Measurements from ENCODE around the gene SWT1.
"Not testable (repeated sequence)": the region's sequence is repeated elsewhere in the genome, so short reads cannot be mapped to it uniquely, and the experiment has no call there.

Gene SWT1

GRCh38 chr1:185209357-185209756, 52.4 kb downstream of the SWT1 start:
- not testable (repeated sequence) for H3K9ac ChIP-seq (ENCODE audit: low read depth, low read length); H3K4me1 ChIP-seq (ENCODE audit: insufficient read depth, low read length); H3K9me3 ChIP-seq (ENCODE audit: control insufficient read depth, insufficient read depth, low read length); H3K36me3 ChIP-seq (ENCODE audit: insufficient read depth, low read length)

DNA sequence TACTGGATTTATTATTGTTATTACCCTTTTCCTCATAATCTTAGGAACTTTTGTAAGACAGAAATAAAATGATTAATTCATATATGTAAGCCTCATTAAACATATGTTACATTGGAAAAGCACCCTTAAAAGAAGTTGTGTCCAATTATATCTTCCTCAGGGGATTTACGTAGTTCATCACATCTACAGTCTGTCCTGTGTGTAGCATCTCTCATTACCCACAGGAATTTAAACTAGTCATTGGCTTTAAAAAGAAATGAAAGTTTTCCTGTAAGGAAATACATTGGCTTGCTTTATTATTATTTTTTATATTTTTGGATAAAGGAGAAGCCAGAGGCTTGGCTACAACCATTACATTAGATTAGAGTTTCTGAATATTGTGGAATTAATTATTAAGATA, 56.1 kb downstream of the SWT1 start:
- Histone ChIP-seq H3K4me1 (ENCODE audit: insufficient read depth, low read length) (no peaks in the 10 kb centered on the region), H3K36me3 (ENCODE audit: insufficient read depth, low read length) (no peaks in the 10 kb centered on the region), H3K9ac (ENCODE audit: low read depth, low read length) (no peak overlapping the region), H3K9me3 (ENCODE audit: control insufficient read depth, insufficient read depth, low read length) (no peaks in the 10 kb centered on the region)

DNA sequence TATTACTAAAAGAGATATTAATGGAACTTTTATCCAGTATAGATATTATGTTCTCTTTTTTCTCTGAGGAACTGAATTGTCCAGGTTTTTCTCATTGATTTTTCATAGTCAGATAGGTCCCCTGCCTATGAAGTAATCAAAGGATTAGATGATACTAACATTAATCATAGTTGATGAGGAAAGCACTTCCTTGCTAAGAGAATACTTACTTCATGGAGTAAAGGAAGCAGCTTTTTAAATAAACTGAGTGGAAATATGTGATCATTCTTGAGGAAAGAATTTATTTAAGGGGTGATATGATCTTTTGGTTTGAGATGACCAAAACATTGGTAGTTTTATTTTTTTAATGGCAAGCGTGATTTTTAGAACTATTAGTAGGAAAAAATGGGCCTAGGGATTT, 58.9 kb downstream of the SWT1 start:
- H3K9me3 ChIP-seq (ENCODE audit: control insufficient read depth, insufficient read depth, low read length) = no peaks in the 10 kb centered on the region
- H3K9ac ChIP-seq (ENCODE audit: low read depth, low read length) = no peak overlapping the region
- no peaks in the 10 kb centered on the region for H3K4me1 ChIP-seq (ENCODE audit: insufficient read depth, low read length)
- no peaks in the 10 kb centered on the region for H3K36me3 ChIP-seq (ENCODE audit: insufficient read depth, low read length)

DNA sequence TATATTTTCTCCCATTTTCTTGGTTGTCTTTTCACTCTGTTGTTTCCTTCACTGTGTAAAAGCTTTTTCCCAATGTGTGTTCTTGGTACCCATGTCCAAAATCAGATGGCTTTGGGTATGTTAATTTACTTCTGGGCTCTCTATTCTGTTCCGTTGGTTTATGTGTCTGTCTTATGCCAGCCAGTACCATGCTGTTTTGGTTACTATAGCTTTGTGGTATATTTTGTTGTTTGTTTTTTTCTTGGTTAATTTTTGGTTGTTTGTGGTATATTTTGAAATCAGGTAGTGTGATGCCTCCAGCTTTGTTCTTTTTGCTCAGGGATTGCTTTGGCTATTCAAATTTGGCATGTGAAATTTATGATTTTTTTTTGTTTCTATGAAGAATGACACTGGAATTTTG, 67.2 kb downstream of the SWT1 start:
- Histone ChIP-seq H3K4me1 (ENCODE audit: insufficient read depth, low read length) (no peaks in the 10 kb centered on the region), H3K9me3 (ENCODE audit: control insufficient read depth, insufficient read depth, low read length) (no peaks in the 10 kb centered on the region), H3K36me3 (ENCODE audit: insufficient read depth, low read length) (no peaks in the 10 kb centered on the region), H3K9ac (ENCODE audit: low read depth, low read length) (no peak overlapping the region)

DNA sequence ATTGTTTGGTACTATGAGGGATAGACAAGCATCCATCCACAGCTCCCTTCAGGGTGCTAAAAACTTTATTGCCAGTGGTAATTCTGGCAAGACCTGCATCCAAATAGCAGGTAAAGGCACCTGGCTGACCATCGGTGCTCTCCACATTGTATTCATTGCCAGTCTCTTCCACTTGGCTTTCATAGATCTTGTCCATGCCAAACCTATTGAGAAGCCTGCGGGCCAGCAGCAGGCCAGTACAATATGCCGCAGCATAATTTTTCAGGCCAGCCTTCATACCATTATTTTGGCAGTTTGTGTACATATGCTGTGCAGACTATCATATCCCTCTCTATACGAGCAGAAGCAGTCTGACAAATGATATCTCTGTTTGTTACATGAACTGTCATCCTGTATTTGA, 70.2 kb downstream of the SWT1 start:
- Histone ChIP-seq H3K9ac (ENCODE audit: low read depth, low read length) (no peak overlapping the region), H3K9me3 (ENCODE audit: control insufficient read depth, insufficient read depth, low read length) (no peaks in the 10 kb centered on the region), H3K4me1 (ENCODE audit: insufficient read depth, low read length) (no peaks in the 10 kb centered on the region), H3K36me3 (ENCODE audit: insufficient read depth, low read length) (no peaks in the 10 kb centered on the region)

GRCh38 chr1:185228979-185229378, 72.0 kb downstream of the SWT1 start:
- no peaks in the 10 kb centered on the region for H3K36me3 ChIP-seq (ENCODE audit: insufficient read depth, low read length)
- H3K9me3 ChIP-seq (ENCODE audit: control insufficient read depth, insufficient read depth, low read length) = no peaks in the 10 kb centered on the region
- no peaks in the 10 kb centered on the region for H3K4me1 ChIP-seq (ENCODE audit: insufficient read depth, low read length)
- H3K9ac ChIP-seq (ENCODE audit: low read depth, low read length) = no peak overlapping the region

- Histone ChIP-seq H3K9me3 (ENCODE audit: control insufficient read depth, insufficient read depth, low read length) (no peaks in the 10 kb centered on the region), H3K9ac (ENCODE audit: low read depth, low read length) (no peak overlapping the region), H3K36me3 (ENCODE audit: insufficient read depth, low read length) (no peaks in the 10 kb centered on the region), H3K4me1 (ENCODE audit: insufficient read depth, low read length) (no peaks in the 10 kb centered on the region)
Measured at GRCh38 chr1:185229981-185230380, 73.0 kb downstream of the SWT1 start.

DNA sequence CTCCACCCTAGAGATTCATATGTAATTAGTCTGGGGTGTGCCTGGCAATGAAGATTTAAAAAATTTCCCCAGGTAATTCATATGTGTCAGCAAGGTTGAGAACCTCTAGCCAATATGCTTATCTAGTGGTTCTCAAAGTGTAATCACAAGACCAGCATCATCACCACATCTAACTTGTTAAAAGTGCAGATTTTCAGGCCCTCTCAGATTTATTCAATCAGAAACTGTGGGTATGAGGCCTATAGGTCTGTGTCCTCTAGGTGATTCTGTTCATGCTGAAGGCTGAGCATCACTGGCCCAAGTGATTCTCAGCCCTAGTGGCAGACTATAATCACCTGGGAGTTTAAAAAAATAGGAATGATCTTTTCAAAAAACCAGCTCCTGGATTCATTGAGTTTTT, 75.9 kb downstream of the SWT1 start:
- no peak overlapping the region for H3K9ac ChIP-seq (ENCODE audit: low read depth, low read length)
- H3K4me1 ChIP-seq (ENCODE audit: insufficient read depth, low read length) = no peaks in the 10 kb centered on the region
- H3K36me3 ChIP-seq (ENCODE audit: insufficient read depth, low read length) = no peaks in the 10 kb centered on the region
- H3K9me3 ChIP-seq (ENCODE audit: control insufficient read depth, insufficient read depth, low read length) = no peaks in the 10 kb centered on the region

DNA sequence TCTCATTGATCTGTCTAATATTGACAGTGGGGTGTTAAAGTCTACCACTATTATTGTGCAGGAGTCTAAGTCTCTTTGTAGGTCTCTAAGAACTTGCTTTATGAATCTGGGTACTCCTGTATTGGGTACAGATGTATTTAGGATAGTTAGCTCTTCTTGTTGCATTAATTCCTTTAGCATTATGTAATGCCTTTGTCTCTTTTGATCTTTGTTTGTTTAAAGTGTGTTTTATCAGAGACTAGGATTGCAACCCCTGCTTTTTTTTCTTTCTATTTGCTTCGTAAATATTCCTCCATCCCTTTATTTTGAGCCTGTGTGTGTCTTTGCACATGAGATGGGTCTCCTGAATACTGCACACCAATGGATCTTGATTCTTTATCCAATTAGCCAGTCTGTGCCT, 77.2 kb downstream of the SWT1 start:
- H3K9ac ChIP-seq (ENCODE audit: low read depth, low read length); H3K4me1 ChIP-seq (ENCODE audit: insufficient read depth, low read length); H3K9me3 ChIP-seq (ENCODE audit: control insufficient read depth, insufficient read depth, low read length); H3K36me3 ChIP-seq (ENCODE audit: insufficient read depth, low read length): not testable (repeated sequence)

- not testable (repeated sequence) for H3K4me1 ChIP-seq (ENCODE audit: insufficient read depth, low read length); H3K9ac ChIP-seq (ENCODE audit: low read depth, low read length); H3K9me3 ChIP-seq (ENCODE audit: control insufficient read depth, insufficient read depth, low read length); H3K36me3 ChIP-seq (ENCODE audit: insufficient read depth, low read length)
Measured at GRCh38 chr1:185237176-185237575, 80.2 kb downstream of the SWT1 start.

DNA sequence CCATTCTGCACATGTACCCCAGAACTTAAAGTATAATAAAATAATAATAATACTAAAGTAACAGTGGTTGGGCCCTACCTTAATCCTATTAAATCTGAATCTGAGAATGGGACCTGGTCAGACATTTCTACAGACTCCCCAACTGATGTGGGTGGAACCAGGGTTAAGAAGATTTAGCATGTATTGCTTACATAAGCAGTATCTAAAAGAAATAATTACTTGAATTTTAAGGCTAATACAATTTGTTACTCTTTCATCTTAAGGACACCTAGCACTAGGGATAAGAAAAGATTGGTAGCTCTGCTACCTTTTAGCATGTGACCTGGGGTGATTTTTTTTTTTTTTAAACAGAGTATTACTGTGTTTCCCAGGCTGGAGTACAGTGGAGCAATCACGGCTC, 80.7 kb downstream of the SWT1 start:
- H3K4me1 ChIP-seq (ENCODE audit: insufficient read depth, low read length) = no peaks in the 10 kb centered on the region
- H3K9ac ChIP-seq (ENCODE audit: low read depth, low read length) = no peak overlapping the region
- H3K36me3 ChIP-seq (ENCODE audit: insufficient read depth, low read length) = no peaks in the 10 kb centered on the region
- no peaks in the 10 kb centered on the region for H3K9me3 ChIP-seq (ENCODE audit: control insufficient read depth, insufficient read depth, low read length)

- H3K36me3 ChIP-seq (ENCODE audit: insufficient read depth, low read length) = no peaks in the 10 kb centered on the region
- no peaks in the 10 kb centered on the region for H3K4me1 ChIP-seq (ENCODE audit: insufficient read depth, low read length)
- no peak overlapping the region for H3K9ac ChIP-seq (ENCODE audit: low read depth, low read length)
- no peaks in the 10 kb centered on the region for H3K9me3 ChIP-seq (ENCODE audit: control insufficient read depth, insufficient read depth, low read length)
Measured at GRCh38 chr1:185238447-185238846, 81.5 kb downstream of the SWT1 start.

GRCh38 chr1:185239861-185240260, 82.9 kb downstream of the SWT1 start:
- no peaks in the 10 kb centered on the region for H3K4me1 ChIP-seq (ENCODE audit: insufficient read depth, low read length)
- no peaks in the 10 kb centered on the region for H3K36me3 ChIP-seq (ENCODE audit: insufficient read depth, low read length)
- H3K9ac ChIP-seq (ENCODE audit: low read depth, low read length) = no peak overlapping the region
- H3K9me3 ChIP-seq (ENCODE audit: control insufficient read depth, insufficient read depth, low read length) = no peaks in the 10 kb centered on the region

- Histone ChIP-seq H3K36me3 (ENCODE audit: insufficient read depth, low read length) (no peaks in the 10 kb centered on the region), H3K9ac (ENCODE audit: low read depth, low read length) (no peak overlapping the region), H3K4me1 (ENCODE audit: insufficient read depth, low read length) (no peaks in the 10 kb centered on the region), H3K9me3 (ENCODE audit: control insufficient read depth, insufficient read depth, low read length) (no peaks in the 10 kb centered on the region)
Measured at GRCh38 chr1:185241127-185241526, 84.2 kb downstream of the SWT1 start.

DNA sequence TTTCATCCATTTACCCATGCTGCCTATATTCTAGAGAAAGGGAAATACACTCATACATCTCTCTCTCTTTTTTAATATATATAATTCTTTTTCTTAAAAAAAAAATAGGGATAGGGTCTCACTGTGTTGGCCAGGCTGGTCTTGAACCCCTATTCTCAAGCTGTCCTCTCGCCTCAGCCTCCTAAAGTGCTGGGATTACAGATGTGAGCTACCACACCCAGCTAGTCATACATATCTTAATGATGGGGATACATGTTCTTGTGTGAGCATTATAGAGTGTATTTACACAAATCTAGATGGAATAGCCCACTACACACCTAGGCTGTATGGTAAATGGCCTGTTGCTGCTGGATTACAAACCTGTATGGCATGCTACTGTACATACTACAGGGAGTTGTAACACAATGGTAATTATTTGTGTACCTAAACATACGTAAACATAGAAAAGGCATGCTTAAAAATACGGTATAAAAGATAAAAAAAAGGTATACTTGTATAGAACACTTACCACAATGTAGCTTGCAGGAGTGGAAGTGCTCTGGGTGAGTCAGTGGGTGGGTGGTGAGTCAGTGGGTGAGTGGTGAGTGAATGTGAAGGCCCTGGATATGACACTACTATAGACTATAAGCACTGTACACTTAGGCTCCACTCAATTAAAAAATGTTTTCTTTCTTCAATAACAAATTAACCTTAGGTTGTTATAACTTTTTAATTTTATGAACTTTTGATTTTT, 87.2 kb downstream of the SWT1 start:
- no peaks in the 10 kb centered on the region for H3K9me3 ChIP-seq (ENCODE audit: control insufficient read depth, insufficient read depth, low read length)

GRCh38 chr1:185245466-185245865, 88.5 kb downstream of the SWT1 start:
- H3K4me1 ChIP-seq (ENCODE audit: insufficient read depth, low read length) = peaks cover 11% of the 10 kb centered on the region

More for the DNA sequence above, 87.2 kb downstream of the SWT1 start:
- Histone ChIP-seq H3K36me3 (ENCODE audit: insufficient read depth, low read length) (no peaks in the 10 kb centered on the region), H3K4me1 (ENCODE audit: insufficient read depth, low read length) (peaks cover 3% of the 10 kb centered on the region), H3K9ac (ENCODE audit: low read depth, low read length) (no peak overlapping the region)

More at GRCh38 chr1:185245466-185245865, 88.5 kb downstream of the SWT1 start:
- no peaks in the 10 kb centered on the region for H3K36me3 ChIP-seq (ENCODE audit: insufficient read depth, low read length)
- H3K9me3 ChIP-seq (ENCODE audit: control insufficient read depth, insufficient read depth, low read length) = no peaks in the 10 kb centered on the region
- H3K9ac ChIP-seq (ENCODE audit: low read depth, low read length) = no peak overlapping the region
